Stomach (tissue), 4 donors: ENCODE results near the gene KIF5A.

Experiments used
- CTCF ChIP-seq, 7 experiments: fragments of 450-650 bp in 4 of 7; fragments of 200-600 bp in 3 of 7; sonication (generic) in 3 of 7; IDR thresholded peaks; one replicate each; pipeline ENCODE4 v1.5.1; 2016 to 2019; ENCODE audit warnings: antibody characterized with exemption in 7 of 7, control low read depth in 2 of 7, mild to moderate bottlenecking in 1 of 7
- POLR2AphosphoS5 ChIP-seq, 3 donors: sonication (generic); formaldehyde crosslinking; IDR thresholded peaks; one replicate each; pipeline ENCODE4 v1.6.1; 2016; ENCODE audit warnings: antibody characterized with exemption in 3 of 3

- TF ChIP-seq CTCF (IDR thresholded peaks at IDR 0.05) (no peak), POLR2AphosphoS5 (IDR thresholded peaks at IDR 0.05) (no peak)
These were observed 77.1 kb downstream of the KIF5A start for GRCh38 chr12:57626921-57627445.
